ENCODE data around the gene CREB5. TPM values are rescaled to one million over a fixed set of nuclear protein-coding genes. Genes with fewer than 3 reads are reported as not detected.

CREB5 gene
- total RNA-seq, 2 experiments from 2014 or later = 0.19 to 0.22 TPM

DNA sequence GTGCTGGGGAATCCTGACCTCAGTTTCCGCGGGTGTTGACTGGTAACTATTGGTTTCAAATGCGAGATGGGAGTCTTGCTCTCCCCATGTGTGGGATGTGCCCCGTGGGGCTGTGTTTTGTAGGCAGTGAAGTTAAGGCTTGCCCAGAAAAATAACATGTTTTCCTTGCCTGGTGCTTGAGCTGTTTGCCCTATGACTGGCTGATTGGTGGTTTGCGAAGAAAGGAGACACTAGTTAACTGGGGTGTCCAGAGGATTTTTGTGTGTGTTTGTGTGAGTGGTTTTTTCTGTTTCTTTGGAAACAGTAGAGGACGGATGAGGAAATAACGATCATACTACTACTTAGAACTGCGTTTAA, 61.9 kb downstream of the CREB5 start:
- no peaks in the 10 kb centered on the region for H3K36me3 ChIP-seq (ENCODE audit: insufficient read depth, low read length)
- DNase-seq (no peak), ATAC-seq (ENCODE audit: poor library complexity) (no peak)
- H3K4me3 ChIP-seq (ENCODE audit: low read length) = no peak overlapping the region
- Mint-ChIP-seq H3K9me3 (no peaks in the 10 kb centered on the region), H3K27ac (no peak overlapping the region), H3K4me1 (ENCODE audit: low read depth) (no peaks in the 10 kb centered on the region), H3K36me3 (ENCODE audit: low read depth) (no peaks in the 10 kb centered on the region), H3K27me3 (peaks cover 19% of the 10 kb centered on the region), H3K4me3 (no peak overlapping the region)
- H3K27ac ChIP-seq (ENCODE audit: low read depth in 1 of 2, low read length in 2 of 2) = no peak overlapping the region
- no peaks in the 10 kb centered on the region for H3K4me1 ChIP-seq (ENCODE audit: insufficient read depth, low read length)
- ChIA-PET CTCF (interaction anchor here (1.0 kb wide), 1 partner anchor 11 kb away, joined by 4 read pairs; no protein-coding TSS in a partner anchor), POLR2A (no interaction called here)
- intact Hi-C loops (cut with DNase I, micrococcal nuclease) = no loop called here
- TF ChIP-seq CTCF (IDR thresholded peaks at IDR 0.05) = no peak
- peaks cover 5 to 8% of the 10 kb centered on the region in 2 experiments for H3K27me3 ChIP-seq (ENCODE audit: control insufficient read depth in 1 of 2, insufficient read depth in 2 of 2, low read length in 2 of 2)
- H3K9me3 ChIP-seq (ENCODE audit: control insufficient read depth in 1 of 2, insufficient read depth in 1 of 2, low read length in 2 of 2) = no peaks in the 10 kb centered on the region

GRCh38 chr7:28474640-28475039, 62.3 kb downstream of the CREB5 start:
- no peaks in the 10 kb centered on the region for H3K4me1 ChIP-seq (ENCODE audit: insufficient read depth, low read length)
- POLR2A ChIA-PET = no interaction called here
- intact Hi-C loops (cut with DNase I, micrococcal nuclease) = no loop called here
- Mint-ChIP-seq H3K27me3 (peaks cover 19% of the 10 kb centered on the region), H3K36me3 (ENCODE audit: low read depth) (no peaks in the 10 kb centered on the region), H3K9me3 (no peaks in the 10 kb centered on the region), H3K27ac (no peak overlapping the region), H3K4me1 (ENCODE audit: low read depth) (no peaks in the 10 kb centered on the region), H3K4me3 (no peak overlapping the region)
- no peak overlapping the region for H3K4me3 ChIP-seq (ENCODE audit: low read length)
- ATAC-seq (ENCODE audit: poor library complexity) (no peak), DNase-seq (no peak)
- no peak overlapping the region for H3K27ac ChIP-seq (ENCODE audit: low read depth in 1 of 2, low read length in 2 of 2)
- H3K27me3 ChIP-seq (ENCODE audit: control insufficient read depth in 1 of 2, insufficient read depth in 2 of 2, low read length in 2 of 2) = peaks cover 5 to 8% of the 10 kb centered on the region in 2 experiments
- H3K9me3 ChIP-seq (ENCODE audit: control insufficient read depth in 1 of 2, insufficient read depth in 1 of 2, low read length in 2 of 2) = no peaks in the 10 kb centered on the region
- H3K36me3 ChIP-seq (ENCODE audit: insufficient read depth, low read length) = no peaks in the 10 kb centered on the region
- CTCF ChIA-PET = interaction anchor here (1.0 kb wide), 1 partner anchor 11 kb away, joined by 4 read pairs; no protein-coding TSS in a partner anchor
- no peak for TF ChIP-seq CTCF (IDR thresholded peaks at IDR 0.05)

- intact Hi-C loops (cut with DNase I, micrococcal nuclease) = no loop called here
- ChIA-PET POLR2A (no interaction called here), CTCF (no interaction called here)
- Histone ChIP-seq H3K4me1 (ENCODE audit: insufficient read depth, low read length) (no peaks in the 10 kb centered on the region), H3K36me3 (ENCODE audit: insufficient read depth, low read length) (no peaks in the 10 kb centered on the region), H3K4me3 (ENCODE audit: low read length) (no peak overlapping the region), H3K27ac (ENCODE audit: low read depth in 1 of 2, low read length in 2 of 2) (no peak overlapping the region), H3K27me3 (ENCODE audit: control insufficient read depth in 1 of 2, insufficient read depth in 2 of 2, low read length in 2 of 2) (peaks cover 5 to 8% of the 10 kb centered on the region in 2 experiments), H3K9me3 (ENCODE audit: control insufficient read depth in 1 of 2, insufficient read depth in 1 of 2, low read length in 2 of 2) (no peaks in the 10 kb centered on the region)
- Mint-ChIP-seq H3K27me3 (peaks cover 29% of the 10 kb centered on the region), H3K9me3 (no peaks in the 10 kb centered on the region), H3K4me1 (ENCODE audit: low read depth) (no peaks in the 10 kb centered on the region), H3K27ac (no peak overlapping the region), H3K36me3 (ENCODE audit: low read depth) (no peaks in the 10 kb centered on the region), H3K4me3 (no peak overlapping the region)
- ATAC-seq (ENCODE audit: poor library complexity) (no peak), DNase-seq (peak in 1 of 14 experiments; percentile 10)
- no peak for TF ChIP-seq CTCF (IDR thresholded peaks at IDR 0.05)
These were observed 64.7 kb downstream of the CREB5 start for GRCh38 chr7:28477041-28477442.
